PC-3 (cell line): ENCODE data around the gene TPK1.

Experiments used
- EZH2 ChIP-seq: fragments of 300-600 bp; sonication (generic); IDR thresholded peaks from one replicate; pipeline ENCODE4 v1.6.1; 2017; ENCODE audit warnings: antibody characterized with exemption, mild to moderate bottlenecking, low read length; ENCODE audit not compliant: unreplicated experiment
- EZH2phosphoT487 ChIP-seq: fragments of 300-600 bp; sonication (generic); IDR thresholded peaks from 2 replicates; pipeline ENCODE4 v1.6.1; 2018; ENCODE audit warnings: mild to moderate bottlenecking, antibody characterized with exemption, low read length, borderline replicate concordance
- TF ChIP-seq, protein P1 (sequence below): fragments of 300-600 bp; sonication (generic); conservative IDR thresholded peaks from 2 replicates; pipeline ENCODE4 v1.5.1; 2017; ENCODE audit warnings: antibody characterized with exemption, low read depth, mild to moderate bottlenecking, low read length

DNA sequence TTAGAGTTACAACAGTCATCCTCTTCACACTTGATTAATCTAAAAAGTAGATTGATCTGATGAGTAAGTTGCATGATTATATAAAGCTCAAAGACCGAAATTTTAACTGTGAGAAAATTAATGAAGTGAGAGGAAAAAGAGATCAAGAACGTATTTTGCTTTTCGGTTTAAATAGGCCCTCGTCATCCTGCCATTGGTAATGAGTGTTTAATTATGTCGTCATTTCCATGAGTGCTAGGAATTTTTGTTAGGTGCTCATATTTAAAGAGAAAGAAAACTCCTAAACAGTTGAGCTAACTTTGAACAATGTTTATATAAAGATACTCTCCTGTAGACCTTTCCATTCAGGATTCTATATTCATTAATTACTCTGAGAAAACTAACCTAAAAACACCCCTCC lies 159.4 kb downstream of the TPK1 start:
- TF ChIP-seq, protein P1, sequence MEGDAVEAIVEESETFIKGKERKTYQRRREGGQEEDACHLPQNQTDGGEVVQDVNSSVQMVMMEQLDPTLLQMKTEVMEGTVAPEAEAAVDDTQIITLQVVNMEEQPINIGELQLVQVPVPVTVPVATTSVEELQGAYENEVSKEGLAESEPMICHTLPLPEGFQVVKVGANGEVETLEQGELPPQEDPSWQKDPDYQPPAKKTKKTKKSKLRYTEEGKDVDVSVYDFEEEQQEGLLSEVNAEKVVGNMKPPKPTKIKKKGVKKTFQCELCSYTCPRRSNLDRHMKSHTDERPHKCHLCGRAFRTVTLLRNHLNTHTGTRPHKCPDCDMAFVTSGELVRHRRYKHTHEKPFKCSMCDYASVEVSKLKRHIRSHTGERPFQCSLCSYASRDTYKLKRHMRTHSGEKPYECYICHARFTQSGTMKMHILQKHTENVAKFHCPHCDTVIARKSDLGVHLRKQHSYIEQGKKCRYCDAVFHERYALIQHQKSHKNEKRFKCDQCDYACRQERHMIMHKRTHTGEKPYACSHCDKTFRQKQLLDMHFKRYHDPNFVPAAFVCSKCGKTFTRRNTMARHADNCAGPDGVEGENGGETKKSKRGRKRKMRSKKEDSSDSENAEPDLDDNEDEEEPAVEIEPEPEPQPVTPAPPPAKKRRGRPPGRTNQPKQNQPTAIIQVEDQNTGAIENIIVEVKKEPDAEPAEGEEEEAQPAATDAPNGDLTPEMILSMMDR, result no peak
- no peak for TF ChIP-seq EZH2phosphoT487
- no peak for TF ChIP-seq EZH2
